ENCODE measurements around the gene CXCL8. TPM values are rescaled to one million over a fixed set of nuclear protein-coding genes. Genes with fewer than 3 reads are reported as not detected.

Gene CXCL8
- total and polyA plus RNA-seq, 2 of the 8 experiments (the other 6 are each of a cell fraction or from before 2014, with no cell fraction given), result not detected

- POLR2A ChIA-PET (ENCODE audit: partially characterized antibody), result no interaction called here
- H3K4ac ChIP-seq (replicated peaks; ENCODE audit: insufficient read length, low read depth, low read length), result no peak overlapping the region
These were observed 12.1 kb downstream of the CXCL8 start for GRCh38 chr4:73752424-73752823.

More at GRCh38 chr4:73752424-73752823, 12.1 kb downstream of the CXCL8 start:
- Histone ChIP-seq H3K79me1 (ENCODE audit: low read depth, low read length) (no peaks in the 10 kb centered on the region), H3K9ac (replicated peaks in 1 of 4; ENCODE audit: extremely low read depth in 1 of 4, low read depth in 3 of 4, low read length in 3 of 4) (no peak overlapping the region), H3K18ac (ENCODE audit: extremely low read depth, low read length) (no peak overlapping the region), H2AK5ac (ENCODE audit: low read depth, low read length) (no peak overlapping the region), H2BK20ac (ENCODE audit: low read length) (no peak overlapping the region), H4K8ac (ENCODE audit: extremely low read depth, insufficient read depth, low read length) (no peak overlapping the region), H2BK15ac (ENCODE audit: low read length) (no peak overlapping the region), H3K23ac (ENCODE audit: insufficient read length) (no peak overlapping the region), H3K9me3 (ENCODE audit: insufficient read depth in 2 of 2, low read depth in 1 of 2, low read length in 1 of 2) (no peaks in the 10 kb centered on the region), H2BK120ac (replicated peaks; ENCODE audit: low read depth, low read length) (no peak overlapping the region), H3K27ac (ENCODE audit: low read depth, low read length) (no peak overlapping the region), H3K4me3 (ENCODE audit: extremely low read depth in 1 of 4, insufficient read depth in 2 of 4, low read depth in 3 of 4, low read length in 4 of 4) (no peak overlapping the region), H2BK5ac (ENCODE audit: low read depth, low read length) (no peak overlapping the region), H3K79me2 (ENCODE audit: control insufficient read depth in 1 of 2, insufficient read depth in 2 of 2, low read length in 2 of 2) (no peaks in the 10 kb centered on the region), H2AFZ (ENCODE audit: low read length) (no peak overlapping the region), H3K4me2 (ENCODE audit: insufficient read depth in 1 of 2, low read depth in 2 of 2, low read length in 2 of 2) (no peak overlapping the region), H3K14ac (ENCODE audit: insufficient read length) (no peak overlapping the region), H4K91ac (replicated peaks; ENCODE audit: insufficient read length, low read length) (no peak overlapping the region), H3K36me3 (ENCODE audit: control insufficient read depth in 2 of 4, insufficient read depth in 4 of 4, low read length in 3 of 4) (no peaks in the 10 kb centered on the region), H4K5ac (ENCODE audit: insufficient read length, low read depth, low read length) (no peak overlapping the region), H3K27me3 (replicated peaks in 1 of 4; ENCODE audit: control insufficient read depth in 3 of 4, extremely low read depth in 1 of 4, insufficient read depth in 3 of 4, low read length in 3 of 4) (no peaks in the 10 kb centered on the region), H3K23me2 (ENCODE audit: low read depth, low read length) (no peaks in the 10 kb centered on the region), H3K56ac (replicated peaks; ENCODE audit: insufficient read length, low read depth, low read length) (no peak overlapping the region), H3K4me1 (replicated peaks in 1 of 4; ENCODE audit: control insufficient read depth in 3 of 4, insufficient read depth in 4 of 4, low read length in 3 of 4) (no peaks in the 10 kb centered on the region), H4K20me1 (replicated peaks in 1 of 2; ENCODE audit: control insufficient read depth in 1 of 2, insufficient read depth in 2 of 2, low read length in 2 of 2) (no peaks in the 10 kb centered on the region), H2BK12ac (ENCODE audit: low read depth, low read length) (no peak overlapping the region)
- no peak for DNase-seq (ENCODE audit: low read depth in 1 of 2, low spot score in 2 of 2)
- WGBS, 2 experiments (ENCODE audit: extremely low coverage in 1 of 2, insufficient coverage in 1 of 2, insufficient read length in 1 of 2, insufficient replicate concordance in 2 of 2, low coverage in 1 of 2, low lambda C conversion rate in 2 of 2, missing lambda C conversion rate in 1 of 2), result 94% methylated on average over 3 of the region's 3 CpGs; no CpG with 5 or more reads in 1 of the 2 experiments
- FAIRE-seq, result no peak
- no peak for TF ChIP-seq ATF2 (IDR thresholded peaks at IDR 0.05; ENCODE audit: low read length)
- TF ChIP-seq CEBPB (IDR thresholded peaks at IDR 0.05; ENCODE audit: low read depth, low read length), result peak; percentile 25; the same call in 1 of the 2 replicates
- CTCF ChIA-PET (ENCODE audit: partially characterized antibody), result no interaction called here

Data from H1 (cell line).